Neural cell (in vitro differentiated cells): ENCODE results near the gene TATDN2. TPM values are rescaled to one million over a fixed set of nuclear protein-coding genes. Genes with fewer than 3 reads are reported as not detected.

ENCODE experiments used
- H2AFZ ChIP-seq: fragments of 200-600, 300-800 bp; sonication (generic), shearing (Covaris generic); 2 replicates; pipeline ENCODE4 v1.6.0; 2014; ENCODE audit warnings: low read depth, mild to moderate bottlenecking, antibody characterized with exemption, low read length, moderate library complexity
- H3F3A ChIP-seq: fragments of 200-600 bp; shearing (Covaris generic); 2 replicates; pipeline ENCODE4 v1.6.1; 2016; ENCODE audit warnings: mild to moderate bottlenecking, moderate library complexity, mixed read lengths, antibody characterized with exemption, low read length; ENCODE audit not compliant: insufficient read depth, poor library complexity, severe bottlenecking
- H3K27ac ChIP-seq: fragments of 200-600, 300-800 bp; sonication (generic), shearing (Covaris generic); 2 replicates; pipeline ENCODE4 v1.5.1; 2014; ENCODE audit warnings: mild to moderate bottlenecking, low read length, moderate library complexity
- H3K27me3 ChIP-seq: fragments of 300-800, 200-600 bp; sonication (generic), shearing (Covaris generic); 2 replicates; pipeline ENCODE4 v1.6.0; 2014; ENCODE audit warnings: mild to moderate bottlenecking, low read depth, low read length, moderate library complexity; ENCODE audit not compliant: insufficient read depth
- H3K36me3 ChIP-seq: fragments of 300-800, 200-600 bp; sonication (generic), shearing (Covaris generic); 2 replicates; pipeline ENCODE4 v1.5.1; 2014; ENCODE audit warnings: mild to moderate bottlenecking, antibody characterized with exemption, low read length, moderate library complexity; ENCODE audit not compliant: insufficient read depth
- H3K4me2 ChIP-seq: fragments of 300-800, 200-600 bp; sonication (generic), shearing (Covaris generic); 2 replicates; pipeline ENCODE4 v1.6.0; 2014; ENCODE audit warnings: mild to moderate bottlenecking, low read length
- H3K4me3 ChIP-seq: fragments of 300-800, 200-600 bp; sonication (generic), shearing (Covaris generic); 2 replicates; pipeline ENCODE4 v1.5.1; 2014; ENCODE audit warnings: mild to moderate bottlenecking, low read length, moderate library complexity
- H3K79me2 ChIP-seq: fragments of 200-600 bp; shearing (Covaris generic); replicated peaks from 2 replicates; pipeline ENCODE4 v1.6.0; 2014; ENCODE audit warnings: mild to moderate bottlenecking, low read length, moderate library complexity; ENCODE audit not compliant: insufficient read depth
- H3K9ac ChIP-seq: fragments of 300-800, 200-600 bp; sonication (generic), shearing (Covaris generic); 2 replicates; pipeline ENCODE4 v1.6.1; 2016; ENCODE audit warnings: mild to moderate bottlenecking, low read length, mixed read lengths
- H3K9me2 ChIP-seq: fragments of 200-600 bp; shearing (Covaris generic); 2 replicates; pipeline ENCODE4 v1.6.1; 2016; ENCODE audit warnings: mild to moderate bottlenecking, low read length, mixed read lengths; ENCODE audit not compliant: insufficient read depth
- H3K9me3 ChIP-seq: fragments of 200-600, 300-800 bp; sonication (generic), shearing (Covaris generic); 2 replicates; pipeline ENCODE4 v1.6.1; 2016; ENCODE audit warnings: mild to moderate bottlenecking, mixed run types, low read length, moderate library complexity, mixed read lengths
- H4K20me1 ChIP-seq: fragments of 200-600 bp; shearing (Covaris generic); 2 replicates; pipeline ENCODE4 v1.6.1; 2016; ENCODE audit warnings: mild to moderate bottlenecking, mixed run types; ENCODE audit not compliant: insufficient read depth
- CTCF ChIP-seq: fragments of 450-650 bp; IDR thresholded peaks from 2 replicates; pipeline ENCODE4 v1.5.1; 2014; ENCODE audit warnings: antibody characterized with exemption, mild to moderate bottlenecking, moderate library complexity; ENCODE audit not compliant: poor library complexity, severe bottlenecking
- EP300 ChIP-seq: fragments of 450-650 bp; conservative IDR thresholded peaks from 2 replicates; pipeline ENCODE4 v1.6.1; 2014; ENCODE audit warnings: antibody characterized with exemption, mild to moderate bottlenecking, moderate library complexity; ENCODE audit not compliant: poor library complexity, severe bottlenecking
- EZH2 ChIP-seq: fragments of 200-600, 300-800 bp; shearing (Covaris generic), sonication (generic); IDR thresholded peaks from 2 replicates; pipeline ENCODE4 v1.6.1; 2014; ENCODE audit warnings: antibody characterized with exemption, low read length, borderline replicate concordance, mild to moderate bottlenecking; ENCODE audit not compliant: insufficient read depth, poor library complexity, severe bottlenecking
- MXI1 ChIP-seq: fragments of 450-650 bp; conservative IDR thresholded peaks from 2 replicates; pipeline ENCODE4 v1.6.1; 2014; ENCODE audit warnings: antibody characterized with exemption, mild to moderate bottlenecking; ENCODE audit not compliant: poor library complexity, severe bottlenecking
- POLR2AphosphoS5 ChIP-seq: IDR thresholded peaks from 2 replicates; pipeline ENCODE4 v1.6.1; 2012
- RAD21 ChIP-seq: fragments of 450-650 bp; conservative IDR thresholded peaks from 2 replicates; pipeline ENCODE4 v1.6.1; 2014; ENCODE audit warnings: antibody characterized with exemption, mild to moderate bottlenecking, moderate library complexity
- REST ChIP-seq: IDR thresholded peaks from 2 replicates; pipeline ENCODE4 v1.6.1; 2012; ENCODE audit warnings: borderline replicate concordance
- SMC3 ChIP-seq: fragments of 450-650 bp; conservative IDR thresholded peaks from 2 replicates; pipeline ENCODE4 v1.6.1; 2014; ENCODE audit warnings: antibody characterized with exemption, mild to moderate bottlenecking, moderate library complexity; ENCODE audit not compliant: poor library complexity
- TAF1 ChIP-seq: IDR thresholded peaks from 2 replicates; pipeline ENCODE4 v1.6.1; 2012; ENCODE audit warnings: low read depth
- polyA plus RNA-seq: library from polyadenylated mRNA; depleted of rRNA; stranded (reverse); fragments of >200 nt; gene quantifications from 2 replicates; pipeline ENCODE4 v1.2.3, GENCODE V29; 2014

TATDN2 gene
- polyA plus RNA-seq, 1 donor from 2014 or later, result 22.1 TPM

GRCh38 chr3:10217359-10217758 lies 30.9 kb upstream of the TATDN2 start:
- Histone ChIP-seq H2AFZ (no peak overlapping the region), H3K9ac (no peak overlapping the region), H4K20me1 (no peaks in the 10 kb centered on the region), H3K9me2 (no peaks in the 10 kb centered on the region), H3K36me3 (no peaks in the 10 kb centered on the region), H3K27ac (no peak overlapping the region), H3F3A (no peaks in the 10 kb centered on the region), H3K4me3 (no peak overlapping the region), H3K4me2 (no peak overlapping the region), H3K9me3 (no peaks in the 10 kb centered on the region), H3K27me3 (no peaks in the 10 kb centered on the region), H3K79me2 (no peaks in the 10 kb centered on the region)
- TF ChIP-seq RAD21 (no peak), TAF1 (no peak), MXI1 (no peak), EP300 (no peak), CTCF (no peak), REST (no peak), POLR2AphosphoS5 (no peak), EZH2 (no peak), SMC3 (no peak)

- H3K27ac ChIP-seq, result no peak overlapping the region
- H4K20me1 ChIP-seq, result no peaks in the 10 kb centered on the region
- H3K36me3 ChIP-seq, result no peaks in the 10 kb centered on the region
- no peak overlapping the region for H2AFZ ChIP-seq
- no peaks in the 10 kb centered on the region for H3K9me3 ChIP-seq
- no peak overlapping the region for H3K4me3 ChIP-seq
- H3K79me2 ChIP-seq, result no peaks in the 10 kb centered on the region
- no peaks in the 10 kb centered on the region for H3K27me3 ChIP-seq
- H3F3A ChIP-seq, result no peaks in the 10 kb centered on the region
- no peaks in the 10 kb centered on the region for H3K9me2 ChIP-seq
- no peak overlapping the region for H3K4me2 ChIP-seq
- no peak for TF ChIP-seq MXI1
- no peak for TF ChIP-seq TAF1
- TF ChIP-seq POLR2AphosphoS5, result no peak
- TF ChIP-seq RAD21, result no peak
- TF ChIP-seq CTCF, result no peak
- no peak for TF ChIP-seq EZH2
- no peak for TF ChIP-seq EP300
- no peak for TF ChIP-seq SMC3
- TF ChIP-seq REST, result no peak
- no peak overlapping the region for H3K9ac ChIP-seq
Measured at GRCh38 chr3:10219737-10220136, 28.5 kb upstream of the TATDN2 start.
